Mucosa of rectum (tissue), 2 donors: ENCODE results near the gene CYRIA.
A peak's percentile ranks its signal among the peaks of the same experiment; 100 is the strongest.

ENCODE experiments used
- H3K27ac ChIP-seq, 2 donors: one replicate each; pipeline ENCODE4 v1.7.0; 2013; ENCODE audit warnings: inconsistent platforms in 2 of 2, low read depth in 2 of 2, low read length in 2 of 2
- H3K27me3 ChIP-seq, 2 donors: one replicate each; pipeline ENCODE4 v1.7.0; 2013; ENCODE audit warnings: low read length in 2 of 2; ENCODE audit not compliant: control insufficient read depth in 2 of 2, insufficient read depth in 2 of 2
- H3K36me3 ChIP-seq, 2 donors: one replicate each; pipeline ENCODE4 v1.7.0; 2013; ENCODE audit warnings: low read length in 2 of 2; ENCODE audit not compliant: control insufficient read depth in 2 of 2, insufficient read depth in 2 of 2
- H3K4me1 ChIP-seq, 2 donors: one replicate each; pipeline ENCODE4 v1.7.0; 2013; ENCODE audit warnings: low read length in 2 of 2, mild to moderate bottlenecking in 1 of 2; ENCODE audit not compliant: control insufficient read depth in 2 of 2, insufficient read depth in 2 of 2
- H3K4me3 ChIP-seq, 2 donors: one replicate each; pipeline ENCODE4 v1.7.0; 2013; ENCODE audit warnings: low read length in 2 of 2
- H3K9ac ChIP-seq, 2 donors: one replicate each; pipeline ENCODE4 v1.7.0; 2013; ENCODE audit warnings: low read length in 2 of 2, low read depth in 1 of 2, mild to moderate bottlenecking in 1 of 2
- H3K9me3 ChIP-seq, 2 donors: one replicate each; pipeline ENCODE4 v1.7.0; 2013; ENCODE audit warnings: low read length in 2 of 2; ENCODE audit not compliant: control insufficient read depth in 2 of 2
- donor health status: healthy.
- donor health status: Normal muscosa, but diverticular disease.

CYRIA gene

DNA sequence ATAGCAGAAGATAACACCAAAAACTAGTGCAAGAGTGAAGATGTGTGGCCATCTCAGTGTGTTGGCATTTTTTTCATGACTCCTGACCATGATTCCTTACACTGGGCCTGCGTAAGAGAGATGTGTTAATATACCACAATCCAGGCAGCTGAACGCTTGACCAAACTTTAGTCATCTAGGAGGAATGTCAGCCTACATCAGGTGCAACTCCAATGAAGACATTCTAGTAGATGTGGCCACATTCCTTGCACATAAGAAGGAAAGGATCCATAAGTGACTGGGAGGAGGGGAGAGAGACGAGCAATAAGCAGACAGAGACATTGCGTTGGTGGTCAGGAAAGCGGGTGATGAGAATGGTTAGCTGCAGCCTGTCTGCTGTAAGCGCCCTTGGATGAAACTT is 42.6 kb downstream of the CYRIA start:
- Histone ChIP-seq H3K36me3 (no peaks in the 10 kb centered on the region), H3K27me3 (no peaks in the 10 kb centered on the region), H3K9me3 (no peaks in the 10 kb centered on the region), H3K4me1 (peaks cover 7 to 28% of the 10 kb centered on the region in 2 donors), H3K4me3 (no peak overlapping the region), H3K27ac (peak overlapping the region; percentile 9 to 56), H3K9ac (no peak overlapping the region)

DNA sequence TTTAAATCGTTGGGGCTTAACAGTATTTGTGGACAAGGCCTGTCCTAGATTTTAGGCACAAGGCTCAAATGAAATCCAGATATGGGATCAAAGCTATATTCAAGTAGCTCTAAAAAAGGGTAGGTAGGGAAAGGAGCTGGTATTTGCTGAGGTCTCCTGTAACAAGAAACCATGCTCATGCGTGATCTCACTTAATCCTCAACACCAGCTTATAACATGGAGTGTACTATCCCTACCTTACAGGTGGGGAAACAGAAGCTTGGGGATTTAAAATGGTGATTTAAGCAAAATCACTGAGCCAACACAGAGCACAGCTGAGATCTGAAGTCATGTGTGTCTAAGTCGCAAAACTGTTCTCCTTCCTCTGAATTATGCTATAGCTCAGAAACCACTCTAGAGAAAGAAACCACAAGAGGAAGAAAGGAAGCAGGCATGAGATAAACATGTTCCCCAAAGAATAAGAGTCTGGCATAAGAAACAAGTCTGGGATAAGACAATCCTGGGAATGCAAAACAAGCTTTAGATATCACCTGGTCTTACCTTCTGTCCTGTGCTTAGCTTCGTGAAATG is 43.1 kb downstream of the CYRIA start:
- Histone ChIP-seq H3K27ac (peak overlapping the region; percentile 20 to 56), H3K36me3 (no peaks in the 10 kb centered on the region), H3K4me1 (peaks cover 7 to 28% of the 10 kb centered on the region in 2 donors), H3K9ac (no peak overlapping the region), H3K4me3 (no peak overlapping the region), H3K9me3 (no peaks in the 10 kb centered on the region), H3K27me3 (no peaks in the 10 kb centered on the region)

DNA sequence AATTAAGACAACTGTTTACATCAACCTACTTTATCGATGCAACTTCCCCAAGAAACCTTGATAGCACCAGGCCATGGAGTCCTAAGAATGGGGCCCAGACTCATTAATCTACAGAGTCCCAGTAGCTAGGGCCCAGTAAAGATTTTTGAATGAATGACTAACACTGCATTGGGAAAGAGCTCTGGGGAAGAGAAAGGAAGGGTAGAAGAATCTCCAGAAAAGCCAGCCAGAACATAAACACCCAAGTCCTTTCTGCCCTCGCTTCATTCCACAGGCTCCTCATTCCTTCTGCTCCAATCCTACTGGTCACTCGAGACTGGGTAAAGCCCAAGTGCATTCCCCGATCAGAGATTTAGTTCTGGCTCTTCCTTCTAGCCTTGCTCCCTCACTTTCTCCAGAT is 44.3 kb downstream of the CYRIA start:
- Histone ChIP-seq H3K9ac (no peak overlapping the region), H3K36me3 (no peaks in the 10 kb centered on the region), H3K27me3 (no peaks in the 10 kb centered on the region), H3K27ac (no peak overlapping the region), H3K9me3 (no peaks in the 10 kb centered on the region), H3K4me1 (peaks cover 2 to 23% of the 10 kb centered on the region in 2 donors), H3K4me3 (no peak overlapping the region)

DNA sequence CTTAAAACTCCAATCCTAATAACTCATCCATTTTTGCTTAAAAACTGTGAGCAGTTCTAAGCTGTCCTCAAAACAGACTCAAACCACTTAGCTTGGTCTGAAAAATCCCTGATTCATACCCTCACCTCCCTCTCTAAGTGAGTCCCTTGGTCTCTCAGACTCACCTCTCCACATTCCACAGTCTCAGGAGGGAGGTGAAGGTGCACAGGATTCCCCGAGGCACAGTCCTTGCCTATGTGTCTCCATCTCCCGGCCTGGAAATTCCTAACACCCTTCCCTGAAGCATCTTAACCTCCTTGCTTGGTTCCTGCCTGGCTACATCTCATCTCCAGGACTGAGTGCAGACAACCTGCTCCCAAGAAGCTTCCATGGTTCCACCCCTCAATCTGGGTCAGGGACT is 45.0 kb downstream of the CYRIA start:
- H3K36me3 ChIP-seq: no peaks in the 10 kb centered on the region
- no peaks in the 10 kb centered on the region for H3K9me3 ChIP-seq
- H3K9ac ChIP-seq: no peak overlapping the region
- H3K4me1 ChIP-seq: peaks cover 0 to 21% of the 10 kb centered on the region in 2 donors
- H3K27me3 ChIP-seq: no peaks in the 10 kb centered on the region
- H3K27ac ChIP-seq: no peak overlapping the region
- H3K4me3 ChIP-seq: no peak overlapping the region

DNA sequence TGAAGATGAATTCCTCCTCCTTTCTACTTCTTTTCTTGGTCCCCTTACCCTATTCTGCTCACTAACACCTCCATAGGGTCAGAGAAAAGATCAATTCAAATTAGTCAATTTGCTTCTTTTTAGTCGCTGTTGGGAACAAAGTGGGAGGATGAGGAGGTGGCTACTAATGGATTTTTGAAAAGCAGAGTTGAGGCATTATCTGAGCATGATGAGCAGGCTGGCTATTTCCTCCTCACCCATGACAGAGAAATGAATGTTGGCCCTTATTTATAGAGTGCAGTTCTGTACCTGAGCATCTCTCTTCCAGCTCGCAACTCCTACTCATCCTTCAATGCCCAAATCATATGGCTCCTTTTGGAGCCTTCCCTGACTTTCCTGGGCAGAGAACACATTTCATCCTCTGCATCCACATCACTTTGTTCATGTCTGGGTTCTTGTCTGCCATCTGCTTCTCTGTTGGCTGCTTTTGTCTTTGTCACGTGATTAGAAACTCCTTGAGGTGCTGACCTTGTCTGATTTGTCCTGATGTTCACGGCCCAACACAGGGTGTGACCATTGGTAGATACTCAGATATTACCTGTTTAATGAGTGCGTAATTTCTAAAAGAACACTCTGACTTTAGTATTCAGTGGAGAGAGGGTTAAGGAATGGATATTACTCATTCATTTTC is 45.9 kb downstream of the CYRIA start:
- H3K27ac ChIP-seq: no peak overlapping the region
- H3K4me1 ChIP-seq: peaks cover 3 to 12% of the 10 kb centered on the region in 2 donors

DNA sequence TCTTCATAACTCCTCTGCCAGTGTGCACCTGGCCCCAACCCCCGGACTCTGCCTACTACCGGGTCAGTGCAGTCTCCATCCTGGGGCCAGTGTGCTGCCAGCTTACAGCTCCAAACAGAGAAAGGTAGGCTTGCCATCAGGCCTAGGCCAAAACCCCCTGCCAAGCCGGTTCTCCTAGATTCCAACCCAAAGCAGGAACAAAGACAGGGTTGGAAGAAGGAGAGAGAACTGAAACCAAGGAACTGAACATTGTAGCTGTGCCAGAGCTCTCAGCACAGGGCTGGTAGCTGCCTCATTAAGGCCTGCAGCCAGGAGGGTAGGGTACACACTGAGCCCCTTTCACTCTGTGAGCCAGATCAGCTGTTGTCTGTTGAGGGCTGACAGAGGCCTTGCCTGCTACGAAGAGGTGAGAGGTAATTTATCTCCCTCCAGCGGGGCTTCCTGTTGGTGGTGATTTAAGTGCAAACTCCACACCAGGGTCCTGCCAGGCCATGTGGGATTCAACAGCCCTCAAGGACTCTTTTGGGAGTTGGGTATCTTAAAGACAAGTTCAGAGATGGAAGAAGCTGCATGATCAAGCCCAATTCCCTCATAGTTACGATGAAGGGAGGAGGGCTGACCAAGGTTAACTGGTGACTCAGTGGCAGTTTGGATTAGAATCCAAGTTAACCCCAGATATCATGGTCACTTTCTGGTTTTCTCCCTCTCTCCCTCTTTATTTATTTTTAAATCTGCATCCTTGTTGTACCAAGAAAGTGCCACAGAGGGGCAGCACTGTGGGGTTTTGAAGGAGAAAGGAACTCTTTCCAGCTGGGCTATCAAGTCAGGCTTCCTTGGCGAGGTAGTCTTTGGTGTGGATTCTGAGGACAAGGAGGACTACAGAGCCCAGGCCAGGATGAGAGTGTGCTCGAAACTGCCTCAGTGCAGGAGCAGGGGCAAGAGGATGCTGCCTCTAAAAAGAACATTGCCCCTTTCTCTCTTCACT is 48.1 kb downstream of the CYRIA start:
- Histone ChIP-seq H3K36me3 (no peaks in the 10 kb centered on the region), H3K27ac (peak overlapping the region in 1 of 2 donors; percentile 40), H3K9ac (no peak overlapping the region), H3K27me3 (no peaks in the 10 kb centered on the region), H3K4me3 (no peak overlapping the region), H3K4me1 (peaks cover 5% of the 10 kb centered on the region in 2 donors), H3K9me3 (no peaks in the 10 kb centered on the region)

More for the DNA sequence above, 45.9 kb downstream of the CYRIA start:
- Histone ChIP-seq H3K9ac (no peak overlapping the region), H3K4me3 (no peak overlapping the region), H3K36me3 (no peaks in the 10 kb centered on the region), H3K9me3 (no peaks in the 10 kb centered on the region), H3K27me3 (no peaks in the 10 kb centered on the region)
